CD14-positive monocyte (primary cell): ENCODE results near the gene RSKR. TPM values are rescaled to one million over a fixed set of nuclear protein-coding genes. Genes with fewer than 3 reads are reported as not detected.

Experiments used
- DNase-seq, 3 donors: peaks; one replicate each; pipeline ENCODE4 v3.0.0-alpha.2; 2011 to 2022
- H2AFZ ChIP-seq: 2 replicates; pipeline ENCODE4 v1.6.0; 2012; ENCODE audit warnings: mild to moderate bottlenecking, low read depth, low read length, inconsistent platforms; ENCODE audit not compliant: insufficient read depth, poor library complexity, severe bottlenecking
- H3K27ac ChIP-seq, 2 donors: 1 replicate in 1 of 2; 2 replicates in 1 of 2; pipeline ENCODE4 v1.5.1; 2012 to 2013; ENCODE audit warnings: low read length in 2 of 2, control low read depth in 1 of 2, inconsistent platforms in 1 of 2, low read depth in 1 of 2, mild to moderate bottlenecking in 1 of 2
- H3K27me3 ChIP-seq, 2 donors: one replicate each; pipeline versions ENCODE4 v1.6.0 to v1.6.1; 2011 to 2013; ENCODE audit warnings: low read length in 2 of 2; ENCODE audit not compliant: control insufficient read depth in 2 of 2, insufficient read depth in 2 of 2
- H3K36me3 ChIP-seq, 2 donors: replicated peaks in 1 of 2; 1 replicate in 1 of 2; 2 replicates in 1 of 2; pipeline versions ENCODE4 v1.5.1 to v1.6.1; 2012 to 2013; ENCODE audit warnings: low read length in 2 of 2, control low read depth in 1 of 2, inconsistent platforms in 1 of 2, mild to moderate bottlenecking in 1 of 2; ENCODE audit not compliant: insufficient read depth in 2 of 2, control insufficient read depth in 1 of 2
- H3K4me1 ChIP-seq, 2 donors: 1 replicate in 1 of 2; 2 replicates in 1 of 2; pipeline versions ENCODE4 v1.5.1 to v1.6.1; 2012 to 2013; ENCODE audit warnings: low read length in 2 of 2, control low read depth in 1 of 2, inconsistent platforms in 1 of 2, mild to moderate bottlenecking in 1 of 2, moderate library complexity in 1 of 2; ENCODE audit not compliant: insufficient read depth in 2 of 2, control insufficient read depth in 1 of 2
- H3K4me2 ChIP-seq: replicated peaks from 2 replicates; pipeline ENCODE3; 2012; ENCODE audit warnings: low read length, moderate library complexity, mild to moderate bottlenecking; ENCODE audit not compliant: poor library complexity, severe bottlenecking; ENCODE audit errors: extremely low read depth
- H3K4me3 ChIP-seq, 3 experiments: fragments of 200-600 bp in 1 of 3; sonication (generic) in 1 of 3; replicated peaks in 1 of 3; 1 replicate in 2 of 3; 2 replicates in 1 of 3; pipeline ENCODE4 v1.5.1; 2011 to 2013; ENCODE audit warnings: low read length in 3 of 3, mild to moderate bottlenecking in 3 of 3, control low read depth in 2 of 3, low read depth in 2 of 3, inconsistent platforms in 1 of 3, moderate library complexity in 1 of 3
- H3K79me2 ChIP-seq: 2 replicates; pipeline ENCODE4 v1.6.0; 2012; ENCODE audit warnings: mild to moderate bottlenecking, control low read depth, inconsistent platforms, low read length, moderate library complexity; ENCODE audit not compliant: insufficient read depth
- H3K9ac ChIP-seq: 2 replicates; pipeline ENCODE4 v1.6.0; 2017; ENCODE audit warnings: low read length, mild to moderate bottlenecking; ENCODE audit not compliant: insufficient read depth, poor library complexity, severe bottlenecking
- H3K9me3 ChIP-seq, 2 donors: replicated peaks in 1 of 2; 1 replicate in 1 of 2; 2 replicates in 1 of 2; pipeline versions ENCODE4 v1.5.1 to v1.6.1; 2012 to 2013; ENCODE audit warnings: low read length in 2 of 2, control low read depth in 1 of 2; ENCODE audit not compliant: control insufficient read depth in 1 of 2, insufficient read depth in 1 of 2
- H4K20me1 ChIP-seq: 2 replicates; pipeline ENCODE4 v1.6.0; 2012; ENCODE audit warnings: mild to moderate bottlenecking, low read length, control low read depth, moderate library complexity; ENCODE audit not compliant: insufficient read depth
- H3K27ac Mint-ChIP-seq, 7 donors: one replicate each; pipeline ENCODE4 v1.8.0; 2020; ENCODE audit warnings: mild to moderate bottlenecking in 7 of 7, mixed read lengths in 7 of 7, moderate library complexity in 6 of 7, inconsistent platforms in 2 of 7
- H3K27me3 Mint-ChIP-seq, 3 donors: one replicate each; pipeline ENCODE4 v1.8.0; 2021 to 2022; ENCODE audit warnings: low read depth in 3 of 3, mild to moderate bottlenecking in 3 of 3, mixed read lengths in 3 of 3, moderate library complexity in 3 of 3, inconsistent platforms in 1 of 3
- H3K36me3 Mint-ChIP-seq, 2 donors: one replicate each; pipeline ENCODE4 v1.8.0; 2020; ENCODE audit warnings: mixed read lengths in 2 of 2, inconsistent platforms in 1 of 2, mild to moderate bottlenecking in 1 of 2
- H3K4me1 Mint-ChIP-seq: one replicate; pipeline ENCODE4 v1.8.0; 2020; ENCODE audit warnings: mild to moderate bottlenecking, mixed read lengths
- H3K4me3 Mint-ChIP-seq, 2 donors: one replicate each; pipeline ENCODE4 v1.8.0; 2020; ENCODE audit warnings: mild to moderate bottlenecking in 2 of 2, mixed read lengths in 2 of 2, moderate library complexity in 1 of 2
- H3K9me3 Mint-ChIP-seq, 7 donors: one replicate each; pipeline ENCODE4 v1.8.0; 2020 to 2022; ENCODE audit warnings: mixed read lengths in 7 of 7, mild to moderate bottlenecking in 6 of 7, moderate library complexity in 6 of 7, inconsistent platforms in 2 of 7
- WGBS: methylation state at CpG from one replicate; pipeline ENCODE4 v1.1.5; 2013; ENCODE audit warnings: missing lambda C conversion rate; ENCODE audit not compliant: insufficient coverage; 5-methylcytosine and 5-hydroxymethylcytosine counted together
- intact Hi-C, 2 donors: fragments of 100-400 bp; cut with micrococcal nuclease; formaldehyde crosslinking; loops; one replicate each; pipeline versions ENCODE4 v1.15.0 to v1.15.1; 2023
- polyA plus RNA-seq, 3 donors: library from polyadenylated mRNA; depleted of rRNA in 1 of 3; unstranded in 2 of 3; stranded (reverse) in 1 of 3; fragments of 300-500 nt in 2 of 3; fragments of >200 nt in 1 of 3; fragmentation: Illumina TruSeq in 2 of 3; gene quantifications; 1 replicate in 2 of 3; 2 replicates in 1 of 3; pipeline ENCODE4 v1.2.3, GENCODE V29; 2012 to 2021
- TF ChIP-seq, protein P1 (sequence below): fragments of 200-600 bp; IDR thresholded peaks from one replicate; pipeline ENCODE4 v1.8.0; 2022; ENCODE audit warnings: antibody characterized with exemption, mild to moderate bottlenecking

RSKR gene
- polyA plus RNA-seq, 3 donors: 33.2 TPM; not detected in 2

DNA sequence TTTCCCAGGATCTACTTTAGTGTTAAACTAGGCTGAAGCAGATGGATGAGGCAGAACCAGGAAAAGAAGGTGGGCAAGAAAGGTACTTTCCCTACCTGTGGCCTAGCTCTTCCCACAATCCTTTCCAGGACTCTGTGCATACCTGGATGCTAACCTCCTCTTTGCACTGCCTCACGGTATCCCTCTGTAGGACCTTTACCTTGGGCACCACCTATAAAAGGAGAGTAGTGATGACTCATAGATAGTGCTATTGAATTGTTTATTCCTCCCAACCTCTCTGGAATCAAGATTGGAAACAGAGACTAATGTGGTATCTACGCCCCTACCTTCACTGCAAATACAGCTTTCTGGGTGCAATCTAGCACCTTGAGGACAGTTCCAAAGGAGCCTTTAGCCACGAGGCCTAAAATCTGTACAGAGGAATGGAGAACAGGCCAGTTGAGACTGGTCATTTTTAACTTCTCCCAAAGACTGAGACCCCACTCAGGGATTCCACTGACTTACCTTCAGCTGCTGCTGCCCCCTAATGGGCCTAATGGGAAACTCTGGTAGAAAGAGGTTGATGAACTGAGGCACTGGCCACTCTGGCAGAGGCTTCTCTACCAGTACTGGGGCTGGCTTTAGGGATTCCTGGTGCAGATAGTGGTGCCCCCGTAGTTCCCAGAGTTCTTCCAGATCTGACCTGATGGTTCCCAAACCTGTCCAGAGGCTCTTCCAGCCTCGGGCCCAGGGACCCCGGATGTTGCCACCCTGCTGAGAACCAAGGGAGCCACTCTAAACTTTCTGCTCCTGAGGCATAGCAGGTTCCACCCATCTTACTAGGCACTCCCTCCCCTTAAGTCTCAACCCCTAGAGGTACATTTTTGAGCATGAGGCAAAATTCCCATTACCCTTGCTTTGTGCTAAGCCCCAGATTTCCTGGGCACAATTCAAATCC is 781 bp downstream of the RSKR start:
- Histone ChIP-seq H3K9ac (no peak overlapping the region), H3K4me3 (no peak overlapping the region), H3K27me3 (no peaks in the 10 kb centered on the region), H2AFZ (no peak overlapping the region), H3K36me3 (peaks cover 76 to 97% of the 10 kb centered on the region in 2 donors), H4K20me1 (peaks cover 38% of the 10 kb centered on the region), H3K27ac (peak overlapping the region in 1 of 2 donors; percentile 42), H3K4me2 (no peak overlapping the region), H3K79me2 (no peaks in the 10 kb centered on the region), H3K9me3 (no peaks in the 10 kb centered on the region), H3K4me1 (no peaks in the 10 kb centered on the region)
- peak in 2 of 3 donors; percentile 20 to 28 for DNase-seq
- WGBS: 100% methylated on average over 2 of the region's 6 CpGs
- Mint-ChIP-seq H3K4me1 (no peaks in the 10 kb centered on the region), H3K27me3 (peaks cover 0 to 1% (median 0%) of the 10 kb centered on the region in 3 donors), H3K36me3 (peaks cover 76 to 85% of the 10 kb centered on the region in 2 donors), H3K9me3 (no peaks in the 10 kb centered on the region), H3K27ac (peak overlapping the region in 3 of 7 donors; percentile 6 to 46 (median 25)), H3K4me3 (no peak overlapping the region)
- TF ChIP-seq, protein P1, sequence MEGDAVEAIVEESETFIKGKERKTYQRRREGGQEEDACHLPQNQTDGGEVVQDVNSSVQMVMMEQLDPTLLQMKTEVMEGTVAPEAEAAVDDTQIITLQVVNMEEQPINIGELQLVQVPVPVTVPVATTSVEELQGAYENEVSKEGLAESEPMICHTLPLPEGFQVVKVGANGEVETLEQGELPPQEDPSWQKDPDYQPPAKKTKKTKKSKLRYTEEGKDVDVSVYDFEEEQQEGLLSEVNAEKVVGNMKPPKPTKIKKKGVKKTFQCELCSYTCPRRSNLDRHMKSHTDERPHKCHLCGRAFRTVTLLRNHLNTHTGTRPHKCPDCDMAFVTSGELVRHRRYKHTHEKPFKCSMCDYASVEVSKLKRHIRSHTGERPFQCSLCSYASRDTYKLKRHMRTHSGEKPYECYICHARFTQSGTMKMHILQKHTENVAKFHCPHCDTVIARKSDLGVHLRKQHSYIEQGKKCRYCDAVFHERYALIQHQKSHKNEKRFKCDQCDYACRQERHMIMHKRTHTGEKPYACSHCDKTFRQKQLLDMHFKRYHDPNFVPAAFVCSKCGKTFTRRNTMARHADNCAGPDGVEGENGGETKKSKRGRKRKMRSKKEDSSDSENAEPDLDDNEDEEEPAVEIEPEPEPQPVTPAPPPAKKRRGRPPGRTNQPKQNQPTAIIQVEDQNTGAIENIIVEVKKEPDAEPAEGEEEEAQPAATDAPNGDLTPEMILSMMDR: peak; percentile 81
- intact Hi-C loops: loop anchor here (2.0 kb wide), 1 partner anchor 118 kb away; no protein-coding TSS in a partner anchor

DNA sequence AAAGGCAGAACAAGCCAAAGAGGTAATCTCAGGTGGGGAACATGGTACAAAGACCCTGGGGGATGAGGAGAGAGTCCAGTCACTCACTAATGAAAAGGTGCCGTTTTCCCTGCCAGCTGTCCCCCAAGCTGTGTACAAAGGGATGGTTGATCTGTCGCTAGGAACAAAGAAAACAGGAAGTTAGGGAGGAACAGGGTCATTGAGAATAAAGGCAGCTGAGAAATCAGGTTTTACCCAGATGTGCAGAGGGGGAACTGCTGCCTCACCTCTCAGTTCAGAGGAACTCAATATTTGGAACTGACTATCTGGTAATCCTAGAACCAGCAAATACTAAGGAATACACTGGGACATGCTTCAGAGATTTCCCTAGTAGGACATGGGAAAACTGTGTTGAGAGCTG is 1.5 kb downstream of the RSKR start:
- H3K9ac ChIP-seq: no peak overlapping the region
- no peaks in the 10 kb centered on the region for H3K9me3 Mint-ChIP-seq
- WGBS: 11% methylated on average over 2 of the region's 2 CpGs
- peaks cover 0 to 1% (median 0%) of the 10 kb centered on the region in 3 donors for H3K27me3 Mint-ChIP-seq
- H3K4me1 ChIP-seq: no peaks in the 10 kb centered on the region
- intact Hi-C loops: loop anchor here (2.0 kb wide), 1 partner anchor 118 kb away; no protein-coding TSS in a partner anchor
- H3K36me3 Mint-ChIP-seq: peaks cover 72 to 81% of the 10 kb centered on the region in 2 donors
- TF ChIP-seq, protein P1: no peak
- no peaks in the 10 kb centered on the region for H3K4me1 Mint-ChIP-seq
- DNase-seq: no peak
- H4K20me1 ChIP-seq: peaks cover 38% of the 10 kb centered on the region
- H3K4me2 ChIP-seq: no peak overlapping the region
- no peaks in the 10 kb centered on the region for H3K79me2 ChIP-seq
- no peak overlapping the region for H3K4me3 Mint-ChIP-seq
- H3K27ac ChIP-seq: peak overlapping the region in 1 of 2 donors; percentile 17
- no peak overlapping the region for H3K4me3 ChIP-seq
- no peak overlapping the region for H2AFZ ChIP-seq
- H3K36me3 ChIP-seq: peaks cover 69 to 93% of the 10 kb centered on the region in 2 donors
- no peaks in the 10 kb centered on the region for H3K27me3 ChIP-seq
- H3K9me3 ChIP-seq: no peaks in the 10 kb centered on the region
- H3K27ac Mint-ChIP-seq: peak overlapping the region in 4 of 7 donors; percentile 1 to 46 (median 42)
